Adipocyte (in vitro differentiated cells): ENCODE measurements around the gene STEAP3.

Source experiments
- DNase-seq: peaks from one replicate; pipeline ENCODE4 v3.0.0-alpha.2; 2015; ENCODE audit warnings: low read depth
- H3K27me3 ChIP-seq: replicated peaks from 2 replicates; pipeline ENCODE4 v1.7.0; 2013; ENCODE audit warnings: mild to moderate bottlenecking, low read length, moderate library complexity; ENCODE audit not compliant: control insufficient read depth, insufficient read depth
- H3K36me3 ChIP-seq: 2 replicates; pipeline ENCODE4 v1.7.0; 2013; ENCODE audit warnings: low read length, mild to moderate bottlenecking, moderate library complexity; ENCODE audit not compliant: control insufficient read depth, insufficient read depth, severe bottlenecking
- H3K4me1 ChIP-seq: 2 replicates; pipeline ENCODE4 v1.7.0; 2013; ENCODE audit warnings: mild to moderate bottlenecking, low read length, moderate library complexity; ENCODE audit not compliant: control insufficient read depth, insufficient read depth
- H3K4me3 ChIP-seq: 2 replicates; pipeline ENCODE4 v1.7.0; 2013; ENCODE audit warnings: mild to moderate bottlenecking, low read length, moderate library complexity
- H3K9ac ChIP-seq: 2 replicates; pipeline ENCODE4 v1.7.0; 2013; ENCODE audit warnings: mild to moderate bottlenecking, low read length, moderate library complexity
- H3K9me3 ChIP-seq: 2 replicates; pipeline ENCODE4 v1.7.0; 2013; ENCODE audit warnings: mild to moderate bottlenecking, low read length, moderate library complexity; ENCODE audit not compliant: control insufficient read depth

Gene STEAP3

GRCh38 chr2:119308793-119309330, 85.2 kb downstream of the STEAP3 start:
- Histone ChIP-seq H3K9ac (no peak overlapping the region), H3K4me3 (no peak overlapping the region), H3K9me3 (no peaks in the 10 kb centered on the region), H3K36me3 (no peaks in the 10 kb centered on the region), H3K4me1 (peaks cover 3% of the 10 kb centered on the region), H3K27me3 (no peaks in the 10 kb centered on the region)
- no peak for DNase-seq

- Histone ChIP-seq H3K27me3 (no peaks in the 10 kb centered on the region), H3K4me1 (peaks cover 23% of the 10 kb centered on the region), H3K36me3 (no peaks in the 10 kb centered on the region), H3K9me3 (no peaks in the 10 kb centered on the region), H3K4me3 (no peak overlapping the region), H3K9ac (no peak overlapping the region)
- no peak for DNase-seq
Observed at GRCh38 chr2:119311371-119311770, 87.7 kb downstream of the STEAP3 start.

- no peak for DNase-seq
- H3K9ac ChIP-seq = no peak overlapping the region
- peaks cover 27% of the 10 kb centered on the region for H3K4me1 ChIP-seq
- H3K9me3 ChIP-seq = no peaks in the 10 kb centered on the region
- H3K36me3 ChIP-seq = no peaks in the 10 kb centered on the region
- no peaks in the 10 kb centered on the region for H3K27me3 ChIP-seq
- no peak overlapping the region for H3K4me3 ChIP-seq
Observed at GRCh38 chr2:119311831-119312230, 88.2 kb downstream of the STEAP3 start.
